ENCODE data around the gene GMPR.
"Not testable (repeated sequence)": the region's sequence is repeated elsewhere in the genome, so short reads cannot be mapped to it uniquely, and the experiment has no call there.

Gene GMPR

GRCh38 chr6:16226117-16227047 lies 12.0 kb upstream of the GMPR start:
- not testable (repeated sequence) for DNase-seq

GRCh38 chr6:16227048-16227562 lies 11.3 kb upstream of the GMPR start:
- no peak for DNase-seq

- no peak for DNase-seq
Observed at GRCh38 chr6:16227605-16228004, 10.8 kb upstream of the GMPR start.

- no peak for DNase-seq
Observed at GRCh38 chr6:16228043-16228442, 10.3 kb upstream of the GMPR start.

- DNase-seq, result no peak
Observed at GRCh38 chr6:16228709-16229665, 9.4 kb upstream of the GMPR start.

- DNase-seq, result no peak
Observed at GRCh38 chr6:16229700-16230099, 8.7 kb upstream of the GMPR start.

- no peak for DNase-seq
Observed at GRCh38 chr6:16230953-16231352, 7.4 kb upstream of the GMPR start.

GRCh38 chr6:16232086-16232485 lies 6.3 kb upstream of the GMPR start:
- no peak for DNase-seq

- DNase-seq, result no peak
Observed at GRCh38 chr6:16236009-16236501, 2.3 kb upstream of the GMPR start.

GRCh38 chr6:16236631-16237199 lies 1.7 kb upstream of the GMPR start:
- DNase-seq, result peak; percentile 59

- DNase-seq, result no peak
Observed at GRCh38 chr6:16237242-16237641, 1.1 kb upstream of the GMPR start.

- DNase-seq, result peak; percentile 20
Observed at GRCh38 chr6:16238963-16239797, 793 bp downstream of the GMPR start.

GRCh38 chr6:16239798-16240123 lies 1.4 kb downstream of the GMPR start:
- DNase-seq, result peak; percentile 24

GRCh38 chr6:16240589-16241320 lies 2.4 kb downstream of the GMPR start:
- no peak for DNase-seq

- no peak for DNase-seq
Observed at GRCh38 chr6:16241321-16241689, 2.9 kb downstream of the GMPR start.

- peak; percentile 56 for DNase-seq
Observed at GRCh38 chr6:16243055-16243454, 4.7 kb downstream of the GMPR start.

GRCh38 chr6:16243664-16244063 lies 5.3 kb downstream of the GMPR start:
- DNase-seq, result no peak

- no peak for DNase-seq
Observed at GRCh38 chr6:16244446-16244845, 6.1 kb downstream of the GMPR start.

- no peak for DNase-seq
Observed at GRCh38 chr6:16244869-16245451, 6.6 kb downstream of the GMPR start.

GRCh38 chr6:16248271-16248853 lies 10.0 kb downstream of the GMPR start:
- DNase-seq, result peak; percentile 30

- no peak for DNase-seq
Observed at GRCh38 chr6:16249971-16250370, 11.6 kb downstream of the GMPR start.
